ENCODE results near the gene ANKRD35. TPM values are rescaled to one million over a fixed set of nuclear protein-coding genes. Genes with fewer than 3 reads are reported as not detected.

The ANKRD35 gene
- total and polyA plus RNA-seq, 9 of the 15 experiments (the other 6 are each of a cell fraction or from before 2014, with no cell fraction given): 0.07 to 0.14 (median 0.07) TPM; not detected in 5

- TF ChIP-seq PHF8 (IDR thresholded peaks at IDR 0.05; ENCODE audit: borderline replicate concordance, low read length): no peak; the same call in 1 of the 2 replicates
- TF ChIP-seq MYC (IDR thresholded peaks at IDR 0.05; ENCODE audit: low read depth, low read length): 0 out of 2 replicates have a peak, but pooled peaks have one; percentile 5
- no peak for TF ChIP-seq MYC (CRISPR knock-in tag; IDR thresholded peaks at IDR 0.05; ENCODE audit: borderline replicate concordance, low read depth)
- no peak for TF ChIP-seq ZNF354B (CRISPR knock-in tag; IDR thresholded peaks at IDR 0.05)
- TF ChIP-seq, protein P1, sequence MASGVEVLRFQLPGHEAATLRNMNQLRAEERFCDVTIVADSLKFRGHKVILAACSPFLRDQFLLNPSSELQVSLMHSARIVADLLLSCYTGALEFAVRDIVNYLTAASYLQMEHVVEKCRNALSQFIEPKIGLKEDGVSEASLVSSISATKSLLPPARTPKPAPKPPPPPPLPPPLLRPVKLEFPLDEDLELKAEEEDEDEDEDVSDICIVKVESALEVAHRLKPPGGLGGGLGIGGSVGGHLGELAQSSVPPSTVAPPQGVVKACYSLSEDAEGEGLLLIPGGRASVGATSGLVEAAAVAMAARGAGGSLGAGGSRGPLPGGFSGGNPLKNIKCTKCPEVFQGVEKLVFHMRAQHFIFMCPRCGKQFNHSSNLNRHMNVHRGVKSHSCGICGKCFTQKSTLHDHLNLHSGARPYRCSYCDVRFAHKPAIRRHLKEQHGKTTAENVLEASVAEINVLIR (CRISPR knock-in tag; IDR thresholded peaks at IDR 0.05): no peak
- no peak for TF ChIP-seq ZNF174 (CRISPR knock-in tag; IDR thresholded peaks at IDR 0.05)
- no peak for TF ChIP-seq ZNF253 (CRISPR knock-in tag; conservative IDR thresholded peaks at IDR 0.05)
- no peak for TF ChIP-seq CREB5 (CRISPR knock-in tag; IDR thresholded peaks at IDR 0.05)
- TF ChIP-seq CGGBP1 (CRISPR knock-in tag; IDR thresholded peaks at IDR 0.05): no peak
- TF ChIP-seq SFPQ (IDR thresholded peaks at IDR 0.05; ENCODE audit: low read depth, low read length): no peak
- no peak for TF ChIP-seq KDM2B (CRISPR knock-in tag; IDR thresholded peaks at IDR 0.05)
- no peak for TF ChIP-seq NR2C1 (IDR thresholded peaks at IDR 0.05)
- no peak for TF ChIP-seq NR2C1 (tag; IDR thresholded peaks at IDR 0.05)
- TF ChIP-seq ZNF764 (CRISPR knock-in tag; IDR thresholded peaks at IDR 0.05; ENCODE audit: low read depth): no peak
- no peak for TF ChIP-seq DMBX1 (CRISPR knock-in tag; IDR thresholded peaks at IDR 0.05; ENCODE audit: borderline replicate concordance)
- TF ChIP-seq JUND (IDR thresholded peaks at IDR 0.05; ENCODE audit: borderline replicate concordance, low read depth, low read length): no peak
- TF ChIP-seq JUND (tag; IDR thresholded peaks at IDR 0.05; ENCODE audit: borderline replicate concordance, low read depth, low read length): 0 out of 3 replicates have a peak, but pooled peaks have one; percentile 21
- 0 out of 2 replicates have a peak, but pooled peaks have one; percentile 29 for TF ChIP-seq NR2F6 (CRISPR knock-in tag; IDR thresholded peaks at IDR 0.05)
- TF ChIP-seq PRPF4 (IDR thresholded peaks at IDR 0.05; ENCODE audit: insufficient read depth, low read depth, low read length, poor library complexity, severe bottlenecking): no peak
- TF ChIP-seq PCBP1 (IDR thresholded peaks at IDR 0.05; ENCODE audit: low read depth, low read length, poor library complexity, severe bottlenecking): no peak
- TF ChIP-seq ZC3H11A (IDR thresholded peaks at IDR 0.05; ENCODE audit: low read depth, low read length): no peak
- TF ChIP-seq WHSC1 (IDR thresholded peaks at IDR 0.05; ENCODE audit: low read length): no peak
- no peak for TF ChIP-seq SMAD3 (CRISPR knock-in tag; conservative IDR thresholded peaks at IDR 0.05)
These were observed 33.6 kb upstream of the ANKRD35 start (continued) for GRCh38 chr1:145918992-145919939.
